HL-60/S4 treated with retinoic acid at 250 ng/mL for 4 days and 3 days (cell line): ENCODE results near the gene SEC24D.

ENCODE experiments used
- in situ Hi-C: fragments of 300-500 bp; cut with MboI; formaldehyde crosslinking; loops from 2 replicates; pipeline ENCODE4 v1.7.0; 2022; ENCODE audit warnings: low sequenced_read_pairs

Gene SEC24D

DNA sequence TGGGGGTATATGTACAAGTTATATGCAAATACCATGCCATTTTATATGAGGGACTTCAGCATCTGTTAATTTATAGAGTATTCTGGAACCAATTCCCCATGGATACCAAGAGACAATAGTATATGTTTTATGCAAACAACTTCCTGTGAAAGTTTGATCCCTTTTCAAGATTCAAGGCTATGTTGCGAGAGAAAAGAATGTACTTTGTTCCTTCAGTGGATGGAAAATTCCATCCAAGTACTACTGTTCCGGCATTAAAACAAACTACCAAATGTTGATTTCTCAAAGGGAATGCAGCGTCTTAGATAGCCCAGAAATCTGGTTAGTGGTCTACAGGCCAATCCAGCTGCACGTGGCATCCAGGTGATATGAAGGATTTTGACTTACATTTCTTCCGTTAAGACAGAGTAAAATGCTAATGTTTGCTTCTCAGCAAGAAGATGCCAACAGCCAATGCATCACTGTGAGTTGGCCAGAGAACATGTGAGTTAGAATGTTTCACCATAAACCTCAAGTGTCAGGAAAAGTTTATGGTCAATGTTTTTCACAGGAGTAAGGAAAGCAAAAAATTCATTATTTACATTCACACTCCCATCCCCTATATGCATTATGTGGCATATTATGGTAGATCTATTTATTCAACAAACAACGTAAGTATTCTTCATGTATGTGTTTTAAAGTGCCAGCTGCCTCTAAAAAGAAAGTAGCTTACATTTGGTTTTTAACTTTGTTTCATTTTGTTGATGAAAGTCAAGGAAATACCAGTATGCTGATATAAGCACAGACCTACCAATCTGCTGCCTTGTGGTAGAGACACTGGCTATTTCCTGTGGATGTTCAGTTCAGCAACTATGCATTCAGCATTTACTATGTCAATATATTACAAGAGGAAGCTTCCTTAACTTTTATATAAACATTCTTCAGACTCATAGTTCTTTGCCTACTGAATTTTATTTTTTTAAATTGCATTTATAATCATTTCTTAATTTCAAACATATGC is 106.3 kb downstream of the SEC24D start:
- in situ Hi-C loops: no loop called here

DNA sequence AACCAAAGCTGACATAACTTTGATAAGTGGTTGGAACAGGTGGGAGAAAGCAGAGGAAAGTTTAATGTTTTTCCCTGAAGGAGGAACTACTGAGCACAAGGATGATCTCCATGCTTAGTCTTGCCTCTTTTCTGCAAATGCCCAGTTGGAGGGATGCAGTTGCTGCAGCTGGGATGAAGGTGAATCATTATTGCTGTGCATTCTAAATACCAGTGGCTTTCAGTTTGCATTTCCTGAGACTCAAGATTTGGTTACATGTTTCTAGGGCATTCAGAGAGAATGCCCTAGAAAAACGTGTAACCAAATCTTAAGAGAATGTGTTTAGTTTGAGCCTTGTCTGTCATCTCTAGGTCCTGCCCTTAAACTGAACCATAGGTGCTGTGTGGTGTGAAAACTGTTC is 108.6 kb downstream of the SEC24D start:
- in situ Hi-C loops: no loop called here

DNA sequence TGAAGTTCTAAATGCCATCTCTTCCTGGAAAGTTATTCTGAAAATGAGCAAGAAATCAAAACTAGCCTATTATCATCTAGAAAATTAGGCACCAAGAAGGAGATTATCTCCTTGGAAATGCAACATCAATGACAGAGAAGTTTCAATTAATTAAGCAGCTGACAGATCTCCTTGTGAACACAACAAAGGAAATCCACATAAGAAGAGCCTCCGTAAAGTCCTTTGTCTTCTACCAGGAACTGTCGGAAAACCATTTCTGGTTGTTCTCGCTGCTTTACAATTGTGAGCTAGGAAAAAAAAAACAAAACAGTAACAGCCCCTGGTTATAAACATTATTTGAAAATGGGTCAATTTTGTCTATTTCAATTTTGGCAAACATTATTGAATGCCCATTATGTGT is 112.6 kb downstream of the SEC24D start:
- in situ Hi-C loops: no loop called here

DNA sequence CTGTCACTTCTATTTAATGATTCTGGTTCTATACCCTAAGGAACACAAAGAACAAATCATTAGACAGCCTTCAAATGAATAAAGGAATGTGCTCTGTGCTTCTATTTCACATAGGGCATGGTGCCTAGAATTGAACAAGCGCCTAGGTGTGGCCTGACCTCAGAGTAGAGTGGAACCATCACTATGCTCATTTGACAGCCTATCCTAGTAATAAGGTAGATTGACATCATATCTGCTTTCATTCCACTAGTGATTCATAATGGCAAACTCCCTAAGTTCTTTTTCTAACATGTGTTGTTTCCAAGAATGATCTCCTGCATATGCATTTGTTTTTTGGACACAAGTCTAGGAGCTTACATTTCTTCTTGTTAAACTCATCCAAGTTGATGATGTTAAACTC is 114.2 kb downstream of the SEC24D start:
- in situ Hi-C loops: no loop called here

DNA sequence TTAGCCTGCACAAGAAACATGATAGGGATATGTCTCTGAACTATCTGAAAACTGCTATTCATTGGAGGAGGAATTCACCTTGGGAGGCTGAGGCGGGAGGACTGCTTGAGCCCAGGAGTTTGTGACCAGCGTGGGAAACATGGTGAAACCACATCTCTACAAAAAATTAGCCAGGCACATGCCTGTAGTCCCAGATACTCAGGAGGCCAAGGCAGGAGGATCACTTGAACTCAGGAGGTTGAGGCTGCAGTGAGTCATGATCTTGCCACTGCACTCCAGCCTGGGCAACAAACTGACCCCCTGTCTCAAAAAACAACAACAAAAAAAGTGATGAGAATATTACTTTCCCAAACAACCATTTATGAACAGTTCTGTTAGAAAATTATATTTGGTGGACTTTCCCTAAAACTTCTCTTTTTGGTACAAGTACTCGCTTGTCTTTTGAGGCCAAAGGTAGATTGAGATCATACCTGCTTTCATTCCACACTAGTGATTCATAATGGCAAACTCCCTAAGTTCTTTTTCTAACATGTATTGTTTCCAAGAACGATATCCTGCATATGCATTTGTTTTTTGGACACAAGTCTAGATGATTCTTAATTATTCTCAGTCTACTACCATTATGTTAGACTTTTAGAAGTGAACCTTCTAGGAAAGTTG is 117.3 kb downstream of the SEC24D start:
- in situ Hi-C loops: no loop called here

DNA sequence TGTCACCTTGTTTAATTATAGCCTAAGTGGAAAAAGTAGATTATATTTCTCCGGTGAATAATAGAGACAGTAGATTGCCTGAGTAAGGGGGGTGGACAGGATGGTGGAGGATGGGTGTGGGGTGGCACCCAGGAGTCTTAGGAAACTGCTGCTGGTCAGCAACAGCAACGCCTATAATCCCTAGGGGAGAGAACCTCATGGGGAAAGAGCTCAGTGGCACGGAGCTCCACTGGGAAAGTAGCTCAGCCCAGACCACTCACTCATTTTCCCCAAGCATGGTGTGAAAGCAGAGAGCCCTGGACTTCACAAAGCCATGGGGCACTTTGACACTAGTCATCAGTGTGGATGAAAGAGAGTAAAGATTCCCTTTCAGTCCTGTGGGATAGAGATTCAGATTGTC is 119.6 kb downstream of the SEC24D start:
- in situ Hi-C loops: no loop called here

DNA sequence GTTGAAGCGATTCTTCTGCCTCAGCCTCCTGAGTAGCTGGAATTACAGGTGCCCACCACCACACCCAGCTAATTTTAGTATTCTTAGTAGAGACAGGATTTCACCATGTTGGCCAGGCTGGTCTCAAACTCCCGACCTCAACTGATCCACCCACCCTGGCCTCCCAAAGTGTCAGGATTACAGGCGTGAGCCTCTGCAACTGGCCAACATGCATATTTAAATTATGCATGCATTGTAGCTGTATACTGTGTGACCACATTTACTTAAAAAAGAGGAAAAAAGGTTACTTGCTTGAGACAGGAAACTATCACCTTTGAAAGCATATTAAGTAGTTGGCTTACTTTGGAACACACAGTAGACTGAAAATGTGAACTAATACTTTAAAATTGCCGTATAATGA is 121.2 kb downstream of the SEC24D start:
- in situ Hi-C loops: no loop called here

DNA sequence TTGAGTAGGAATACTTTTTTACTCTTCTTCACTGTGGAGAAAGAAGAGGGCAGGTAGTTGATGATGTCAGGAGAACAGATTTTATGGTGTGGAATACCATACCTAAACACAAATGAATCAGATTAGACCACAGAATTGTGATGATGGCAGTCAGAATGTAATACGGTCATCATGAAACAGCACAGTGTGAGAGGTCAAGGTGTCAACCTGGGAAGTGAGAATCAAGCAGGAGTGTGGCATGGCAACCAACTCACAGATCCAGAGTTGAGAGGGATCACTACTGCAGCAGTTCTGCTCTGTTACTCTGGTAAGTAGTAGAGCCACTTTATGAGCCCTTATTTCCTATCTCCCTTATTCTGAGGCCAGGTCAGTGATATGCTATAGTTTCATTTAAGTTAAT is 123.1 kb downstream of the SEC24D start:
- in situ Hi-C loops: no loop called here

DNA sequence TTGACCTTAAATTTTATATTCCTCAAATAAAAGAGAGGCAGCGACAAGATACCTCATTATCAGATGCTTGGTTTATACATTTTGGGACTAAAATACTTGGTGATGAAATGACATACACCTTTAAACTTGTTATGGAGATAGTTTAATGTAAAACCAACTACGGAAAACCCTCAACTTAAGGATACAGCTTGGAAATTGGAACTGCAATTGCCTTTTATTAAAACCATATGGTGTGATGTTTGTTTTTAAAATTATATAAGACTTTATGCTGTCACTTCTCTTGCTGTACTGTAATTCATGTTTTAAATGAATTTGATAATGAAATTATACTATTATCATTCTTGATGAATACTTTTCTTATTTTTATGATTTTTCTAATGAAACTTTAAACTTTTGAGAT is 124.9 kb downstream of the SEC24D start:
- in situ Hi-C loops: no loop called here

DNA sequence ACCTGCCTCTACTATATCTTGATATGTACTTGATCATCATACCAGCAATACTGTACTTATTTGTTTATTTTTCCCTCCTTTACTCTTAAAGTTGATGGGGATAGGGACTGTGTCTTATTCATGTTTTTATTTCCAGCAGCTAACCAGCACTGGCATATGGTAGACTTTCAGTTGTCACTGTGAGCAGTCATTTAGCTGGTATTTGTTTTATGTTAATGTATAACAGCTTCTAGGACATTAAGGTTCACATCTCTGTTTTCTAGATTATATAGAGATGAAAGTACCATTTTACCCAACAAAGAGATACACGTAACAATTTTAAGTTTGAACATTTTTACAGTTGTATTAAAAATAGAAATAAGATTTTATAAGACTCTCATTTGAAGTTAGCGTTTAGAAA is 132.8 kb downstream of the SEC24D start:
- in situ Hi-C loops: no loop called here

DNA sequence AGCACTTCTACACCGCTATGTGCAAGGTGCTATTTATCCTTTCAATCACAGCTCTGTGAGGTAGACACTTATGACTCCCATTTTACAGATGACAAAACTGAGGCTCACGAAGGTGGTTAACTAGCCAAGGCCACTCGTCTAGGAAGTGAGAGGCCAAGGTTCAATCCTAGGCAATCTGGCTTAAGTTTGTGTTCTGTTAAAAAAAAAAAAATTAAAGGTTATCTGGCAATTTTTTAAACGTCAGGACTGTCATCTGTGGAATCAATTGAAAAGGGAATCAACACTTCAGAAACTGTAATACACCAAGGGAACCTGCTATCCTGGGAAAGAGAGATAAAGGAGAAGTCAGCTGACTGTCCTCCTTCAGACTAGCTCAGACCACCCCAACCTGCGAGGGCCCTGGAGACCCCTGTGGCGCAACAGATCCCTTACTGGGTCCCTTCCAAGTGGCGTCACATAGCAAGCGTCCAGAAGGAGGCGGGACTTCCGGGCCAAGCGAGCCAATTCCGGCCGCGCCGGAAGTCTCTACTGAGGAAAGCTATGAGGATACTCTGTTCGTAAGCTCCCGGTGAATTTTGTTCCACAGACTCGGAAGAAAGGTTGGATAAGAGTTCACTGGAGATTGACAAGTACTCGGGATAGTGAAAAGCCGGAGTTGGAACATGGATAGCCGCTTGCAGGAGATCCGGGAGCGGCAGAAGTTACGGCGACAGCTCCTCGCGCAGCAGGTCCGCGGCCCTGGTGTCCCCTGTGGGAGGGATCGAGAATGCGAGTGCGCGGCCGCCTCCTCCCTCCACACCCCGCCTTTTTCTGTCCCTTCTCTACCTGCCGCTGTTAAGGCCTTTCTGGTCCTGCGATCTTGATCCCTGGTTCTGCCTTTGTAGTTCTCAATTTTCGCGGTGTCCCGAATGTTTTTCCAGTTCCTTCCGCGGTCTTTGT is 150.8 kb downstream of the SEC24D start, which contains the start of gene METTL14:
METTL14 (plus strand) TSS at position 520 of the 939 bp plus-strand sequence; CDS start at position 663, 143 bp downstream.
- in situ Hi-C loops: no loop called here

DNA sequence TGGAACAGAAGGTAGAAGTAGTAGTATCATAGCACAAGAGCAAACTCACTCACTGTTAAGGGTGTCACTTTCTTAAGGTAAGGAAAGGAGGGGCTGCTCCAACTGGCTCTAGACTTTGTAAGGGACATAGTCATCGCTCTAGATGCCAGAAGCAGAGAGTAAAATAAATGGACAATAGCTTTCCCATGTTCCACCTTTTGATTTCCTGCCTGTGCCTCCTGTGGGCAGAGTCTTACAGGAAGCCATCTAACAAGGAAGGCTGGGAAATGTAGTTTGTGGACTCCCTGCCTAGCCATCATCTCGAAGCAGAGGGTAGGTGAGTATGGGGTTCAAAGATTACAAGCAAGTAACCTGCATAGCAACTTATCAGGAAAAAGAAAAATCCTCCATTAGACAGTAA is 152.4 kb downstream of the SEC24D start:
- in situ Hi-C loops: no loop called here

DNA sequence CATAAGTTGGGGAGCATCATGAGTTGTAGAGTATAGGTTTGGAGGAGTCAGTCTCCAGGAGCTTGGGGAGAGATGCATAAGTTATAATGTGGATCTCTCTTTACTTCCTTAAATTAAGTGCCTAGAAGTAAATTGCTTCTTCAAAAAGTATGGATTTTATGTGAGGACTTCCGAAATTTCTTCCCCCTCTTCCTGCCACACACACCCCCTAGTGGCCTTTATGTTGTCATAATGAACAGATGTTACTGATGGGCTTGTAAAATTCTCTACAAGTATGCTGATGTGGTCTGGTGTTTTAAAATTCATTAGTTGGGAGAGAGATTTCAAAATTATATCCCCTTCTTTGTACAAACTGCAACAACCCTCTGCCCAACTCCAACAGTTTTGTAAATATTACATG is 153.0 kb downstream of the SEC24D start:
- in situ Hi-C loops: no loop called here

DNA sequence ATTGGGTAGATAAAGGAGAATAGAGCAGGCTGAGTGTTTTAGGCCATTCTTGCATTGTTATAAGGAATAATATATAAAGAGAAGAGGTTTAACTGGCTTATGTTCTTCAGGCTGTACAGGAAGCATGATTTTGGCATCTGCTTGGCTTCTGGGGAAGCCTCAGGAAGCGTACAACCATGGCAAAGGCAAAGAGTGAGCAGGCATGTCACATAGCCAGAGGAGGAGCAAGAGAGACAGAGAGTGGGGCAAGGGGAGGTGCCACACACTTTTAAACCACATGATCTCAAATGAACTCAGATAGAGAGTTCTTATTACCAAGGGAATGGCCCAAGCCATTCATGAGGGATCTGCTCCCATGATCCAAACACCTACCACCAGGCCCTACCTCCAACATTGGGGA is 155.1 kb downstream of the SEC24D start:
- in situ Hi-C loops: no loop called here

DNA sequence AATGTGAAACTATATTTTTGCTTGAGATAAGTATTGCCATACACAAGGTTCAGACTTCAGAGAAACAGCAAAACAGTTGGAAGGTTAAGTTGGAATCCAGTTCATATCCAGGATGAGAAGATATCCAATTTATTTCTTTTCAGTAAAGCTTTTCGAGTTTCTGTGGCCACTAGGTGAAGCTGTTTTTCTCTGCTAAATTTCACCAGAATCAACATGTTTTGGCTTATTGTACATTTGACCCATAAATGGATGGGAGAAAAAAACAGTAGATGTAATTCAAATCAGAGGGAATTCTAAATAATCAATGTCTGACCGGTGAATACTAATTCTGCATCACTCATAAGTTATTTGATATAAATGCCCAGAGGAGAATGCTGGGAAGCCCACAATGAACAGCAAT is 159.8 kb downstream of the SEC24D start:
- in situ Hi-C loops: no loop called here
